NK-92 (cell line): ENCODE data around the gene TNFRSF14.
"Not testable (repeated sequence)": the region's sequence is repeated elsewhere in the genome, so short reads cannot be mapped to it uniquely, and the experiment has no call there.

Experiments
- DNase-seq: peaks from one replicate; lab custom pipeline; 2025; ENCODE audit not compliant: unreplicated experiment; lab: John Stamatoyannopoulos, UW

Gene TNFRSF14

GRCh38 chr1:2566101-2567045 lies 10.2 kb downstream of the TNFRSF14 start:
- no peak for DNase-seq

- DNase-seq, result no peak
Measured at GRCh38 chr1:2567083-2567679, 11.0 kb downstream of the TNFRSF14 start.

- not testable (repeated sequence) for DNase-seq
Measured at GRCh38 chr1:2568187-2568816, 12.1 kb downstream of the TNFRSF14 start.

- no peak for DNase-seq
Measured at GRCh38 chr1:2569060-2569459, 12.9 kb downstream of the TNFRSF14 start.

GRCh38 chr1:2569703-2570102 lies 13.5 kb downstream of the TNFRSF14 start:
- DNase-seq, result not testable (repeated sequence)

GRCh38 chr1:2570332-2570731 lies 14.2 kb downstream of the TNFRSF14 start:
- DNase-seq, result no peak

- no peak for DNase-seq
Measured at GRCh38 chr1:2571348-2571747, 15.2 kb downstream of the TNFRSF14 start.

GRCh38 chr1:2573250-2573920 lies 17.2 kb downstream of the TNFRSF14 start:
- DNase-seq, result no peak

- DNase-seq, result no peak
Measured at GRCh38 chr1:2574350-2574749, 18.2 kb downstream of the TNFRSF14 start.

GRCh38 chr1:2575801-2576663 lies 19.9 kb downstream of the TNFRSF14 start:
- DNase-seq, result no peak

GRCh38 chr1:2577565-2578075 lies 21.4 kb downstream of the TNFRSF14 start:
- DNase-seq, result not testable (repeated sequence)

GRCh38 chr1:2578758-2579118 lies 22.6 kb downstream of the TNFRSF14 start:
- DNase-seq, result no peak

- no peak for DNase-seq
Measured at GRCh38 chr1:2580691-2581090, 24.5 kb downstream of the TNFRSF14 start.

- no peak for DNase-seq
Measured at GRCh38 chr1:2582391-2582790, 26.2 kb downstream of the TNFRSF14 start.

GRCh38 chr1:2583331-2583791 lies 27.2 kb downstream of the TNFRSF14 start:
- DNase-seq, result no peak

GRCh38 chr1:2583871-2584351 lies 27.7 kb downstream of the TNFRSF14 start:
- DNase-seq, result no peak

- DNase-seq, result no peak
Measured at GRCh38 chr1:2584686-2585317, 28.6 kb downstream of the TNFRSF14 start.

GRCh38 chr1:2585318-2586092 lies 29.3 kb downstream of the TNFRSF14 start:
- DNase-seq, result no peak
